Measurements from ENCODE around the gene METTL1. TPM values are rescaled to one million over a fixed set of nuclear protein-coding genes. Genes with fewer than 3 reads are reported as not detected.

Gene METTL1
- polyA plus RNA-seq, 4 donors = 29.0 to 33.4 (median 29.9) TPM

Other genes starting within 250 kb of the METTL1 start
- gene MBD6, start 249.3 kb downstream of the METTL1 start, polyA plus RNA-seq (ENCODE audit: insufficient read length in 4 of 4) = 10 to 100 TPM; 53.9 to 82.1 (median 62.1) TPM
- 100 to 1,000 TPM; 159 to 179 (median 166) TPM for gene DCTN2, start 224.9 kb downstream of the METTL1 start, polyA plus RNA-seq (ENCODE audit: insufficient read length in 4 of 4)
- gene KIF5A, start 222.1 kb downstream of the METTL1 start, polyA plus RNA-seq (ENCODE audit: insufficient read length in 4 of 4) = 1 to 10 TPM in 1 of 4 donors, under 1 TPM in 3; 0.24 to 1.3 (median 0.36) TPM
- 10 to 100 TPM; 41.6 to 47.4 (median 45.1) TPM for gene PIP4K2C, start 180.9 kb downstream of the METTL1 start, polyA plus RNA-seq (ENCODE audit: insufficient read length in 4 of 4)
- gene DTX3, start 167.3 kb downstream of the METTL1 start, polyA plus RNA-seq (ENCODE audit: insufficient read length in 4 of 4) = 10 to 100 TPM; 55.8 to 64.9 (median 57.0) TPM
- gene ARHGEF25, start 160.7 kb downstream of the METTL1 start, polyA plus RNA-seq (ENCODE audit: insufficient read length in 4 of 4) = 10 to 100 TPM; 30.0 to 37.1 (median 32.9) TPM
- gene B4GALNT1, start 138.9 kb downstream of the METTL1 start, polyA plus RNA-seq (ENCODE audit: insufficient read length in 4 of 4) = 1 to 10 TPM in 1 of 4 donors, under 1 TPM in 3; 0.82 to 1.2 (median 0.93) TPM
- gene OS9, start 78.0 kb downstream of the METTL1 start, polyA plus RNA-seq (ENCODE audit: insufficient read length in 4 of 4) = 100 to 1,000 TPM; 209 to 223 (median 214) TPM
- gene AGAP2, start 33.4 kb downstream of the METTL1 start, polyA plus RNA-seq (ENCODE audit: insufficient read length in 4 of 4) = 1 to 10 TPM in 2 of 4 donors, under 1 TPM in 2; 0.73 to 2.0 (median 1.1) TPM
- gene TSPAN31, start 27.1 kb downstream of the METTL1 start, polyA plus RNA-seq (ENCODE audit: insufficient read length in 4 of 4) = 100 to 1,000 TPM in 2 of 4 donors, 10 to 100 TPM in 2; 92.0 to 109 (median 100) TPM
- gene CDK4, start 19.8 kb downstream of the METTL1 start, polyA plus RNA-seq (ENCODE audit: insufficient read length in 4 of 4) = 100 to 1,000 TPM; 218 to 258 (median 236) TPM
- 10 to 100 TPM; 17.7 to 21.0 (median 19.4) TPM for gene MARCHF9, start 17.0 kb downstream of the METTL1 start, polyA plus RNA-seq (ENCODE audit: insufficient read length in 4 of 4)
- gene CYP27B1, start 5.0 kb downstream of the METTL1 start, polyA plus RNA-seq (ENCODE audit: insufficient read length in 4 of 4) = 1 to 10 TPM in 3 of 4 donors, under 1 TPM in 1; 1.00 to 1.5 (median 1.1) TPM
- gene EEF1AKMT3, start 509 bp upstream of the METTL1 start, polyA plus RNA-seq (ENCODE audit: insufficient read length in 4 of 4) = 10 to 100 TPM in 2 of 4 donors, 1 to 10 TPM in 2; 9.7 to 15.1 (median 12.1) TPM
- gene TSFM, start 10.7 kb upstream of the METTL1 start, polyA plus RNA-seq (ENCODE audit: insufficient read length in 4 of 4) = 10 to 100 TPM; 40.8 to 52.9 (median 45.5) TPM
- gene AVIL, start 46.6 kb upstream of the METTL1 start, polyA plus RNA-seq (ENCODE audit: insufficient read length in 4 of 4) = 10 to 100 TPM in 2 of 4 donors, 1 to 10 TPM in 2; 6.0 to 13.0 (median 9.7) TPM
- 100 to 1,000 TPM; 256 to 278 (median 266) TPM for gene CTDSP2, start 74.6 kb upstream of the METTL1 start, polyA plus RNA-seq (ENCODE audit: insufficient read length in 4 of 4)
- gene ATP23, start 169.5 kb upstream of the METTL1 start, polyA plus RNA-seq (ENCODE audit: insufficient read length in 4 of 4) = 10 to 100 TPM in 3 of 4 donors, 1 to 10 TPM in 1; 9.5 to 12.4 (median 10.9) TPM